HG03439 (cell line): ENCODE measurements around the gene PRKCZ.

Experiments used
- ATAC-seq: cut with Tn5 transposase; IDR thresholded peaks from one replicate; pipeline ENCODE4 v1.9.1; 2021; ENCODE audit warnings: mild to moderate bottlenecking, moderate library complexity; ENCODE audit not compliant: unreplicated experiment

PRKCZ gene

GRCh38 chr1:2060072-2060471 lies 9.9 kb downstream of the PRKCZ start:
- ATAC-seq = no peak

- no peak for ATAC-seq
Observed at GRCh38 chr1:2060535-2060934, 10.3 kb downstream of the PRKCZ start.

- ATAC-seq = no peak
Observed at GRCh38 chr1:2061065-2061778, 11.0 kb downstream of the PRKCZ start.

- no peak for ATAC-seq
Observed at GRCh38 chr1:2065699-2066098, 15.5 kb downstream of the PRKCZ start.

GRCh38 chr1:2067393-2067792 lies 17.2 kb downstream of the PRKCZ start:
- no peak for ATAC-seq

- no peak for ATAC-seq
Observed at GRCh38 chr1:2067981-2068380, 17.8 kb downstream of the PRKCZ start.

GRCh38 chr1:2068951-2069350 lies 18.7 kb downstream of the PRKCZ start:
- no peak for ATAC-seq

- no peak for ATAC-seq
Observed at GRCh38 chr1:2070016-2070415, 19.8 kb downstream of the PRKCZ start.

- ATAC-seq = no peak
Observed at GRCh38 chr1:2070800-2071530, 20.8 kb downstream of the PRKCZ start.

- no peak for ATAC-seq
Observed at GRCh38 chr1:2072109-2072806, 22.0 kb downstream of the PRKCZ start.

- ATAC-seq = no peak
Observed at GRCh38 chr1:2072891-2073290, 22.7 kb downstream of the PRKCZ start.

- no peak for ATAC-seq
Observed at GRCh38 chr1:2073382-2074230, 23.4 kb downstream of the PRKCZ start.

- no peak for ATAC-seq
Observed at GRCh38 chr1:2074396-2074795, 24.2 kb downstream of the PRKCZ start.

- ATAC-seq = no peak
Observed at GRCh38 chr1:2074944-2075740, 24.9 kb downstream of the PRKCZ start.

- ATAC-seq = no peak
Observed at GRCh38 chr1:2076826-2077225, 26.6 kb downstream of the PRKCZ start.

- no peak for ATAC-seq
Observed at GRCh38 chr1:2078170-2078569, 28.0 kb downstream of the PRKCZ start.

- ATAC-seq = no peak
Observed at GRCh38 chr1:2079396-2080085, 29.3 kb downstream of the PRKCZ start.

- no peak for ATAC-seq
Observed at GRCh38 chr1:2080140-2080539, 29.9 kb downstream of the PRKCZ start.

GRCh38 chr1:2080884-2081283 lies 30.7 kb downstream of the PRKCZ start:
- ATAC-seq = no peak
